Stimulated activated CD8-positive, alpha-beta memory T cell treated with anti-CD3 and anti-CD28 coated beads, Interleukin-12 subunit alpha, Interleukin-12 subunit beta, amount 100 ng/mL, for 1 hour (primary cell): ENCODE measurements around the gene GLOD5.

Source experiments
- DNase-seq: peaks from one replicate; pipeline ENCODE4 v3.0.0-alpha.2; 2020; ENCODE audit warnings: low read depth

The GLOD5 gene

DNA sequence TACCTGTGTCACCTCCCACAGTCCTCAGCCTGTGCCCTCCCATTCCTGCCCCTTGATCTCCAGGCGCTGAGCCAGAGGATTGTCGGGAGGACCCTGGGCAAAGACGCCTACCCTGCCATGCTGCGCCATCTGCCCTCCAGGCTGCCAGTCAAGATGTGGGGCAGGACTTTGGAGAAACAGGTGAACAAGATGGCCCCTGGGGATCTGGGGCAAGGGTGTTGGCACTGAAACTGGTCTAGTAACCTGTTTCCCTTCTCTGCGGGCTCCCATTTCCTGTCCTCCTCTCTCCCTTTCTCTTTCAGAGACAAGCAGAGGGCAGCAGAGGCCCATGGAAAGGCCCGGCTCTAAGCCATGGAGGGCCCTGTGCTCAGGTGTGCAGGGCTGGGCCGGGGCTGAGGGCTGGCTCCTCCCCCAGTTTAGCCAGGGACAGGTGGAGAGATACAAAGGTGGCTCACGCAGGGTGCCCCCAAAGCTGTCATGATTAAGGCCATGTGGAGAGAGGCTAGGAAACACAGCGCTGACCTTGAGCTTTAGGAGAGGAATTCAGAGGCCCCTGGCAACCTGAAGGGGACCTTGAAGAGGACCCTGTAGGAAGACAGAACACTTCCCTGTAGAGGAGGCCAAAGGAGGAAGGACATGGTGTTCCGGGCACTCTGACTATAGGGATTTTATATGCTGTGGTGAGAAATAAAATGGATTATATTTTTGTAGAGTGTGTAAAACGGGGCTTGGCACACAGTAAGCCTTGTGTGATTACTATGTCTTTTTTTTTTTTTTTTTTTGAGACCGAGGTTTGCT is at the start of gene GLOD5:
TSS of gene GLOD5 (plus strand) at position 74 of the 798 bp plus-strand sequence. CDS start at position 118, 44 bp downstream.
- DNase-seq = no peak

DNA sequence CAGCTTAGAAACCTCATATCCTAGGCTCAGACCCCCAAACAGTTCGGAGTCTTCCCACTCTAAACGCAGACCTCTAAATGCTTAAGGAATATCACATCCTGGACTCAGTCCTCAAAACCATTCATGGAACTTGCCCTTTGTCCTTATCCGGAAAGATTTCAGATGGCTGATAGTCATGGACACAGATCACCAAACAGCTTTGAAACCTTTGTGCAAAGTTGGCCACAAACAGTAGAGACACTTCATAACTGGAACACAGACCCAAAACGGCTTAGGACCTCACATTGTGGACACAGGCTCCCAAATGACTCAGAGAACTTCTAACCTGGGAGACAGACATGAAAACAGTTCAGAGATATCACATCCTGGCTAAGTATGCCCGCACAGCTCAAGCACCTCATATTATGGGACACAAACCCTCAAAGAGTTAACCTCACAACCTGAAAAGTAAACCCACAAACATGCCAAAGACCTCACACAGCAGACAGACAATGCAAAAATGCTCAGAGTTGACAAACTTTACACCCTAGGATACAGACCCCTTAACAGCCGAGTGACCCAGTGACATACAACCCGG is 49.5 kb upstream of the GLOD5 start:
- DNase-seq = no peak

DNA sequence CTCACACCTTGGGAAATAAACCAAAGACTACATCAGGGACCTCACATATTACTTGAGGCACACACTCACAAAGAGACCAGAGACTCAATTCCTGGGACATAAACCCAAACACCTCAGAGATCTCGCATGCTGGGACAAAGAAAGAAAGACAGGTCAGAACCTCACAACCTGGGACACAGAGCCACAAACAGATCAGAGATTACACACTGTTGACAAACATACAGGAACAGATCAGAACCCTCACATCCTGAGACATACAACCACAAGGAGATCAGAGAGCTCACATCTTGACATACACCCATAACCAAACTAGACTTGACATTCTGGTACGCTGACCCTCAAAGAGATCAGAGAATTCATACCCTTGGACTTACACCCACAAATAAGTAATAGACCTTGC is 47.7 kb upstream of the GLOD5 start:
- no peak for DNase-seq

DNA sequence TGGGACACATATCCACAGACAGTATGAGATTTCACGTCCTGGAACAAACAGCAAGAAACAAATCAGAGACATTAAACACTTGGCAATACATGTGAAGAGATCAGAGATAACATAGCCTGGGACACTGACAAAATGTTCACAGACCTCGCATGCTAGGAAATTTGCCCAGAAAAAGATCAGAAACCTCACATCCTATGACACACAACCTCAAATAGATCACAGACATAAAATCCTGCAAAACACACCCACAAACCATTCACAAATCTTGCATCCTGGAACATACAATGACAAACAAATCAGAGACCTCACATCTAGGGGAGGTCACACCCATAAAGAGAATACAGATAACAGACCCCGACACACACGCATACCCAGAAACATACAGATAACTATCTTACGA is 47.0 kb upstream of the GLOD5 start:
- no peak for DNase-seq

DNA sequence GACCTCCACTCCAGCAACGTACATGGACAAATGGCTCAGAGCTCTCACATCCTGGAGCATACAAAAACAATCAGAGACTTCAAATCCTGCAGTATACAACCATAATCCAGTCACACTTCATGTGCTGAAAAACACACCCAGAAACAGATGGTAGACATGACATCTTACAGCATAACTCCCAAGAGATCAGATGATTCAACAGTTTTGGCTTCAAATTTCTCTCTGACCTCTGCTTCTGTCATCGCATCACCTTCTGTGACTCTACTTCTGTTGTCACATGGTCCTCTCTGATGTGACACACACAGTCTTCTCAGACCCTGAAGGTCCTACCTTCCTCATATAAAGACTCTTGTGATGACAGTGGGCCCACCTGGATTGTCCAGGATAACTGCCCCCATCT is 46.5 kb upstream of the GLOD5 start:
- no peak for DNase-seq

DNA sequence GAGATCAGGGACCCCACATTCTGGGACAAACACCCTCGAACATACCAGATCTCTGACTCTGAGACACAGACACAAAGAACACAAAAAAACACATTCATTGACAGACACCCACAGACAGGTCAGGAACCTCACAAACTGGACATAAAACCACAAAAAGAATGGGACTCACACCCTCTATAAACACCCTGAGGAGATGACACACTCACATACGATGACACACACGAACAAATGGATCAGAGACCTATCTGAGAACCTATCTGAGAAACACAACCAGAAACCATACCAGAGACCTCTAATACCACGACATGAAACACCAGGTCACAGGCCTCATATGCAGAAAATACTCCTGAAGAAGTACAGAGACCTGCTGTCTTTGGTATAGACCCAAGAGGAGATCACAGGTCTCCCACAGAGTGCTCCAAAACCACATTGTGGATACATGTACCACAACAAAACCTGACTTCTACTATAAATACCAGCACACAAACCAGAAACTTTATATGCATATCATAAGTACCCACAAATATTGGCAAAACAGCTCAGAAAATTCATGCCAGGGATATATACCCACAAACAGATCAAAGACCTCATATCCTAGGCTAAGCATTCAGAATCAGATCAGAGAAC is 45.6 kb upstream of the GLOD5 start:
- no peak for DNase-seq

DNA sequence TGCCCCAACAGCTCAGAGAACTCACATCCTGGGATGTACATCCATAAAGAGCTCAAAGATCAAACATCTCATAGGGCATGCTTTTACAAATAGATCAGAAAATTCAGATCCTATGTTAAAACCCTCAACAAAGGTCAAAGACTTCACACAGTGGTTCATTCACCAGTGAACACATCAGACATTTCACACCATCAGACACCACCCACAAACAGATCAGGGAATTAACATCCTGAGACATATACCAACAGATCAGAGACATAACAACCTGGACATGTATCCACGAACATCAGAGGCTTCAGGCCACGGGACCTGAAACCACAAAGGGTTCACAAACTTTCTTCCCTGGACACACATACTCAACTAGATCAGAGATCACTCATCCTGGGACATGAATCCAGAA is 41.6 kb upstream of the GLOD5 start:
- DNase-seq = no peak

DNA sequence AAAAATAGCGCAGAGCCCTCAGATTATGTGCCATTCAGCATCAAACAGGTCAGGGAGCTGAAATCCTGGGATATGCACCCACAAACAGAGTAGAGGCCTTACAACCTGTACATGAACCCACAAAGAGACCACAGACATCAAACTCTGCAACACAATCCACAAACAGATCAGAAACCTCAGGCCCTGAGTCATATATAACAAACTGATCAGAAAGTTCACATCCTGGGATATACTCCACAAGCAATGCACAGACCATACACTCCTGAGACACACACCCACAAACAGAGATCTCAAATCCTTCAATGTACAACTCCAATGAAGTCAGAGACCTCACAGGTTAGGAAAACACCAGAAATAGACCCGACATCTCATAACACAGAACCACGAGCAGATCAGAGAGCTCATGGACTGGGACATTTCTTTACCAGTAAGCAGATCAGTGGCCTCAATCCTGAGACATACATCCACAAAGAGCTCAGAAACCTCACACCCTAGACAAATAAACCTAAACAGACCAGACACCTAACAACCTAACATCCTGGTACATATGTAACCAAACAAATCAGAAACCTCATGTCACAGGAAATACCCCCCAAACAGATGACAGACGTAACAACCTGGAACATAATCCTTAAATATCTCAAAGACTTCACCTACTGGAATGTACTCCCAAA is 40.8 kb upstream of the GLOD5 start:
- no peak for DNase-seq

DNA sequence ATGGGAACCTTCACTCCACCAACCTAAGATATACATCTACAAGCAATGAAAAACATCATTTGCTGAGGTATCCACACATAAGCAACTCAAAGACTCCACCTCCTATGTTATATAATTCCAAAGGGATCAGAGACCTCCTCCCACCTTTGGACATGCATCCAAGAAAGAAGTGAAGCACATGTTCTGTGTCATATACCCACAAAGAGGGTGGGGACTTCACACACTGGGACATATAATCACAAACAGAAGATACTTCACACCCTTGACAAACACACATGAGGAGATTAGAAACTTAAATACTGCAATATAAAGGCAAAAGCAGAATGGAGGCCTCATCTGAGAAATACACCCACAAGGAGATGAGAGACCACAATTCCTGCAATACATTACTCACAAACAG is 39.6 kb upstream of the GLOD5 start:
- no peak for DNase-seq

DNA sequence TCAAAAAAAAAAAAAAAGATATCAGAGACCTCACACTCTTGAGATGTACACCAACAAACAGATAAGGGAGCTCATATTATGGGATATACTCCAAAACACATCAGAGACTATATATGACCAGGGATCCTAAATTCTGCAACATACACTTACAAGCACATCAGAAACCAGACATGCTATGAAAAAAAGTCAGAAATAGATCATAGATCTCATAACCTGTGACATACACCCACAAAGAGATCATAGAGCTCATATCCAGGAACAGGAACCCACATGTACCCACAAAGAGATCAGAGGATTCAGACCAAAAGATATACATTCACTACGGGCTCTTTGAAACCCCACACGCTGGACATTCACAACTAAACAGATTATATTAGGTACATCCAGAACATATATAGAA is 35.0 kb upstream of the GLOD5 start:
- DNase-seq = no peak

DNA sequence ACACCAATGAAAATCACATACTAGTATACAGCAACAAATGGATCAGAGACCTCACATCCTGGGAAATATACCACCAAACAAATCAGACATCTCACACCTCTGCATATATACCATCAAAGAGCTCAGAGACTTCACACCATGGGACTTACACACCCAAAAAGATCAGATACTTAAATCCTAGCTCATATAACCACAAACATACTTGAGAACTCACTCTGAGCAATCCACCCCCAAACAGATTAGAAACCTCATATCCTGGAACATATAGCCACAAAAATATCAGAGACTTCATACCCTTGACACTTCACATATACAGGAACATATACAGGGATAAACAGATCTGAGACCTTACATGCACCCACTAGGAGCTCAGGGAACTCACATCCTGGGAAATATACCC is 32.9 kb upstream of the GLOD5 start:
- no peak for DNase-seq

DNA sequence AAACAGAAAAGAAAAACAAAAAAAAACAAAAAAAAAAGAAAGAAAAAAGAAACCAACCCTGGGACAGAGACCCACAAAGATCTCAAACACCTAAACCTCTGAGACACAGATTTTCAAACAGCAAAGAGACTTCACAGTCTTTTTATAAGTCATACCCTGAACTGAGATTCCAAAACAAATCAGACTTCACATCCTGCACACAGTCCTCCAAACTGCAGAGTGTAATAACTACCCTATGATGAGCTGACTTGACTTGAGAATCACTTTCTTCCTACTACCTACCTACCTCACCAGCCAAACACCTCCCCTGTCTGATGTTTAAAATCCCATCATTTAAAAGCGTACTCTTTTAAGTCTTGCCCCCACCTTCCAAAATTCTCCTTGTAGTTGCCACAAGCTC is 25.2 kb upstream of the GLOD5 start:
- no peak for DNase-seq

DNA sequence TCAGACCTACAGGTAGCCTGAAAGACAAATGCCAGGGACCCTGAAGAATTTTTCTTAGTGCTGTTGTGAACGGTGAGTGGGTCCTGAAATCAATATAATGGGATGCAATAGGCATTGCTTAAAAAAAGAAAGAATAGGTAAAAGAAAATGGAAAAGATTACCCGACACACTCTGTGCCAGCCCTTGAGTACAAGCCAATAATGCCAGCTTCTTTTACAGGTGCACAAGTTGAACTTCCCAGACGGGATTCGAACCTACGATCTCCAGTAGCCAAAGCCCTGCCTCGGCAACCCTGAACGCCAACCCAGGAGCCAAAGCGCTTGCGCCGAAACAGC is 24.7 kb upstream of the GLOD5 start:
- no peak for DNase-seq

DNA sequence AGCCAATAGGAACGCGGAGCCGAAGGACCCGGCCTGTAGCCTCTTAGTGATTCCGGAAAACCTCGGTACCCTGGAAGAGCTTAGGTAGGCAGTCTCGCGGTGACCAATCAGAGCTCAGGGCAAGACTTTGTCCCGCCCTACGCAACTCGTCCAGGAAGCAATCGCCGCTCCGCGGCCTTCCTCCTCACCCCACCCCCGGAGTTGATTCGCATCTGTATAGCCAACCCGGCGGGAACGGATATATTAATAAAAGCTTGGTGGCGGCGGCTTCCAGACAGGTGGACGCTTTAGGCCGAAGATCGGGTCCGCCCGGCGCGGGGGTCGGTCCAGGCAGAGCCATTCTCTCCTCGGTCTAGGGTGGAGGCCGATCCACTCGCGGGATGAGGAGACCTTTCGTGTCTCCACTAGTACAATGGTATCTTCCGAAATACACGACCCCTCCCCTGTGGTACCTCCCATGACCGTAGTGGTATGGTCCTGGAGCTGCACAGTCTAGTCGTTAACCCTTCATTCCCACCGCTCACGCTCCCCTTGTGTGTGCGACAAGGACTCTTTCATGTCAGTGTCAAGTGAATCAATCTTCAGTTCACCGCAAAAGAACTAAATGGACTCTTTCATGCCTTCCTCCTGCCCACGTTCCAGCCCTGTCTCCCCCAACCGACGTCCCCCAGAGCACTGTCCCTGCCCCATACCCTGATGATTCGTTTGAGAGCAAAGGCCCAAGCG is 24.2 kb upstream of the GLOD5 start:
- DNase-seq = peak; percentile 74

DNA sequence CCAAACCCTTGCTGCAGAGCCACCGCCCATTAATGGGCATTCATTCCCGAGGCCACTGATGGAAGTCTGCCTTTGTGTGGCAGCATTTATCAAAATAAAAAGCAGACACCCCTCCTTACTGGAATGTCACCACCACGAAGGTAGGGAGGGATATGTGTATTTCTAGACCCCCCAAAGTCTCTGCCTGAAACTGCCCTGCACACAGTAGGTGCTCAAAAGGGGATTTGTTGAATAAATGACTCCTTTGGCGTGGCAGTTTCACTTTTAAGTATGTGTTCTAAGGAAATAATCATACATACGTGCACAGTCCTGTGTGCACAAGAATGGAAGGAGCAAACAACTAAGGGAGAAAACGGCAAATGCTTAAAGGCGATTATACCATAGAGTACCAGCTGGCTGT is 23.6 kb upstream of the GLOD5 start:
- DNase-seq = no peak

DNA sequence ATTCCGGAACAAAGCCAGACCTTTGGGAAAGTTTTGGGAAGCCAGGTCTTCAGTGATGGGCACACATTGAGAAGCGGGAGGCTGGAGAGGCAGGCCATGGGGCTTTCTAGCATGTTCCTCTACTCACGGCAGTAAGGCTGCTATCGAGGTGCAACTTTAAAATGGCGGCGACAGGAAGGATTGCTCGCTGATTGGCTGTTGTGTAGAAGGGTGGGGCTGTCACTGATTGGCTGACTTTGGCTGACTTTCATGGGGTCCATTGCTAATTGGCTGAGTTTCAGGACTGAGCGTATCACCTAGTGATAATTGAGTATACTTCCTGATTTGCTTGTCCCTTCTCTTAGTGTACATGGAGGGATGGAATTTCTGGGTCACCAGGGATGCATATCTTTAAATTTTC is 19.7 kb upstream of the GLOD5 start:
- no peak for DNase-seq

DNA sequence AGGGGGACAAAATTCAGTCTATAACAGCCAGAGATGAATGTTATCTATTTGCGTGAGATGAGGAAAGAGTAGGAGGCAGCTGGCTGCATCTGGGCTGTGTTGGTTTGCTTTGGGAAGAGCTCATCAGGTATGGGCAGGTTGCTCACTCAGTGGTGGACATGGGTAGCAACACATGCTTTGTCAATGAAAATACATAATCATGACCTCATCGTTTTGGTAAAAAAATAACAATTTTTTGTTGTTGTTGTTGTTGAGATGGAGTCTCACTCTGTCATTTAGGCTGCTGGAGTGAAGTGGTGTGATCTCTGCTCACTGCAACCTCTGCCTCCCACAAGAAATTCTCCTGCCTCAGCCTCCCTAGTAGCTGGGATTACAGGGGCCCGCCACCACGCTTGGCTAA is 16.3 kb upstream of the GLOD5 start:
- no peak for DNase-seq

DNA sequence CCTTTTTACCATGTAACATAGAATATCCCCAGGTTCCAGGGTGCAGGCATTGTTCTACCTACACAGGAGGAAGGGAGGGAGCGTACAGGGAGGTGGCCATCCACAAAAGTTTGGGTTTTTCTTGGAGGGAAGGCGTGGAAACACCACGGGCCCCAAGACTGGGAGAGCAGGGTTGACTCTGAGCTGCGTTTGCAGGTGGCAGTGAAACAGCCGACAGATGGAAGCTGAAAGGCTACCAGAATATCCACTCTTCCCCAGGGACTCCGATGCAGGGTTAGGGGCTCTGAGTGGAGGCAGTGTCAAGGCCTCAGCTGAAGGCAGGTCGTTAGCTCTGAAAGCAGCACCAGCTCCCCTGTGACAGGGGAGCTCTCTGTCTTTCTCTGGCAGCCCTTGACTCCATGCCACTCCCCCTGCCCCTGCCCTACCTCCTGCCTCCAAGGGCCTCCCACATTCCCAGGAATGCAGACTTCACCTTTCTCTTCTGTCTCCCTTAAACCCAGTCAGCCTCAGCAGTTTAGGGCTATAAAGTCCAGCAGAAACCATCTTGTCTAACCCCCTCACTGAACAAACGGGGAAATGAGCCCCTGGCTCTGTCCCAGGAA is 14.0 kb upstream of the GLOD5 start:
- no peak for DNase-seq

DNA sequence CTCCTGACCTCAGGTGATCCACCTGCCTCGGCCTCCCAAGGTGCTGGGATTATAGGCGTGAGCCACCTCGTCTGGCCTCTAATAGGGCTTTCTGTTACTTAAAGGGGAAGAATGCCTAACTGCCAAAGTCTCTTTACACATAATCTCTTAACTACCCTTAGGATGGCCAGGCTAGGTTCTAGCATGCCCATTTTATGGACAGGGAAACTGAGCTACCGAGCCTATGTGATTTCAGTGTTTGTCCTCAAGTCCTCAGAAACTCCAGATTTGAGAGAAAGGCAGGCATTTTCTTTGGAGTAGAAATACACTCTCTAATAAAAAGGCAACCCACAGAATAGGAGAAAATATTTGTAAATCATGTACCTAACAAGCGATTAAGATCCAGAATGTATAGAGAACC is 12.4 kb upstream of the GLOD5 start:
- no peak for DNase-seq

DNA sequence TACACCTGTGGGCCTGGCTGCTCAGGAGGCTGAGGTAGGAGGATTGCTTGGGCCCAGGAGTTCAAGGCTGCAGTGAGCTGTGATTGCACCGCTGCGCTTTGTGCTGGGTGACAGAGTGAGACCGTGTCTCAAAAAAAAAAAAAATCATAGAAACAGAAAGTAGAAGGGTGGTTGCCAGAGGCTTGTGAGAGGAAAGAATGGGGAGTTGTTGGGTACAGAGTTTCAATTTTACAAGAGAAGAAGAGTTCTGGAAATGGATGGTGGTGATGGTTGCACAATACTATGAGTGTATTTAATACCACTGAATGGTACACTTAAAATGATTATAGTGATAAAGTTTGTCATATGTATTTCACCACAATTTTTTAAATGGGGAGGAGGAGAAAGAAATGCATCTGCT is 10.2 kb upstream of the GLOD5 start:
- DNase-seq = no peak

DNA sequence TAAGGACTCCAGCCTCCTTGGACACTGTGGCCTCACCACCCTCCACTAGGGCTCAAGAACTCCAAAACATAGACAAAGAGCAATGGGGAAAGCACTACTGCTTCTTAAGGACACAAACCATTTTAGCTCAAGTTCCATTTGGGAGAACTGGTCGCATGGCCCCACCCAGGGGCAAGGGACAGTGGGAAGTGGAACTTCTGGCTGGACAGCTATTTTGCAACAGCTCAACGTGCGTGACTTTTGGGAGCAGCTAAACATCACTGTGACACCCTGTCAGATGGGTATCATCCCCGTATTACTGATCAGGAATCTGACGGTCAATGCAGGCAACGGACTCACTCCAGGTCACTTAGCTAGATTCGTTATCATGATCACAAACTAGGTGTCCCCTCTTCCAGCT is 9.0 kb upstream of the GLOD5 start:
- DNase-seq = no peak

DNA sequence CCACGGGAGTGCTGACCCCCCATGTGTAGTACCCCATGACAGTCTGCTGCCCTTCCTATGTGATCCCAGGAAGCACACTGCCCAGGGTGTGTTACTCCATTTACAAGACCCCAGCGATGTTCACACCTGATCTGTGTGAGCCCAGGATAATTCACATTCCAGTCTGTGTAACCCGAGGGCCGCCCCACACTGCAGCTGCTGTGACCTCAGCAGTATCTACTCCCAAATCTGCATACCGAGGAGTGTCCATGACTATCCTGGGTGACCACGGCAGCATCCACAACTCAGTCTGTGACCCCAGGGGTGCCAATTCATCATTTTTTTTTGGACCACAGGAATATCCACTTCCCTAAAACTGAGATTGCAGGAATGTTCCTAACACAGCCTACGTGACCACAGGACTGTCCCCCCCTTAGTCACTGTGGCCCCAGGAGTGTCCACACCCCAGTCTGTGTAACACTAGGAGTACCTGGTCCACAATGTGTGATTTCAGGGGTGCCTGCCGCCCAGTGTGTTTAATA is 7.8 kb upstream of the GLOD5 start:
- DNase-seq = no peak
